Fibroblast of the aortic adventitia (primary cell): Measurements from ENCODE around the gene C14orf119. TPM values are rescaled to one million over a fixed set of nuclear protein-coding genes. Genes with fewer than 3 reads are reported as not detected.

ENCODE experiments used
- DNase-seq: peaks from one replicate; pipeline ENCODE4 v3.0.0-alpha.2; 2010; ENCODE audit warnings: low read depth
- H3K4me3 ChIP-seq: 2 replicates; pipeline ENCODE4 v1.5.1; 2011; ENCODE audit warnings: low read depth, mild to moderate bottlenecking, control low read depth, low read length, moderate library complexity
- total RNA-seq: library from RNA; depleted of rRNA; stranded (reverse); fragments of >200 nt; gene quantifications from 2 replicates; pipeline ENCODE4 v1.2.3, GENCODE V29; 2012; ENCODE audit warnings: low replicate concordance
- TF ChIP-seq, protein P1 (sequence below): IDR thresholded peaks from 2 replicates; pipeline ENCODE4 v1.5.1; 2011; ENCODE audit warnings: mild to moderate bottlenecking, low read length, control low read depth, inconsistent platforms; ENCODE audit not compliant: insufficient read depth

The C14orf119 gene
- total RNA-seq, 1 donor = 60.2 TPM

DNA sequence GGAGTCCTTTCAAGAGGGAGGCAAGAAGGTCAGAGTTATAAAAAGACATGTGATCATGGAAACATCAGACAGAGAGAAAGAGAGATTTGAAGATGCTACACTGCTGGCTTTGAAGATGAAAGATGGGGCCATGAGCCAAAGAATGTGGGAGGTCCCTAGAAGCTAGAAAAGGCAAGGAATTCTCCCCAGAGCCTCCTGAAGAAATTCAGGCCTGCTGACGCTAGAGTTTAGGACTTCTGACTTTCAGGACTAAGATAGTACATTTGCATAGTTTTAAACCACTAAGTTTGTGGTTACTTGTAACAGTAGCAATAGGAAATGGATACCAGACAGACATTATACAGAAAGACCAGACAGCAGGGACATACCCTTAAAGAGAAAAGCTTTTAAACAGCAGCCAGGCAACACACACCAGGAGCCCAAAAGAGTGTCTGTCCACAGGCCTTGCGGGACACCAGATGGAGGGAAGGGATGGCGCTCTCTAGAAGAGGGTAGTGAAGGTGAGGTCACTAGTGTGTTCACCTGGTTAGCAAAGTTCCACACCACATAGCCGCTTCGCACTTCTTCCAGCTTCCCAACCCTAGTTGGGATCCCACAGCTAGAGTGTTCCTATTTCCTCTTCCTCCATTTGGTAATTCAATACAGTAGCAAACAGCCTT is 53.4 kb downstream of the C14orf119 start:
- no peak overlapping the region for H3K4me3 ChIP-seq
- DNase-seq = no peak
- TF ChIP-seq, protein P1, sequence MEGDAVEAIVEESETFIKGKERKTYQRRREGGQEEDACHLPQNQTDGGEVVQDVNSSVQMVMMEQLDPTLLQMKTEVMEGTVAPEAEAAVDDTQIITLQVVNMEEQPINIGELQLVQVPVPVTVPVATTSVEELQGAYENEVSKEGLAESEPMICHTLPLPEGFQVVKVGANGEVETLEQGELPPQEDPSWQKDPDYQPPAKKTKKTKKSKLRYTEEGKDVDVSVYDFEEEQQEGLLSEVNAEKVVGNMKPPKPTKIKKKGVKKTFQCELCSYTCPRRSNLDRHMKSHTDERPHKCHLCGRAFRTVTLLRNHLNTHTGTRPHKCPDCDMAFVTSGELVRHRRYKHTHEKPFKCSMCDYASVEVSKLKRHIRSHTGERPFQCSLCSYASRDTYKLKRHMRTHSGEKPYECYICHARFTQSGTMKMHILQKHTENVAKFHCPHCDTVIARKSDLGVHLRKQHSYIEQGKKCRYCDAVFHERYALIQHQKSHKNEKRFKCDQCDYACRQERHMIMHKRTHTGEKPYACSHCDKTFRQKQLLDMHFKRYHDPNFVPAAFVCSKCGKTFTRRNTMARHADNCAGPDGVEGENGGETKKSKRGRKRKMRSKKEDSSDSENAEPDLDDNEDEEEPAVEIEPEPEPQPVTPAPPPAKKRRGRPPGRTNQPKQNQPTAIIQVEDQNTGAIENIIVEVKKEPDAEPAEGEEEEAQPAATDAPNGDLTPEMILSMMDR = no peak

DNA sequence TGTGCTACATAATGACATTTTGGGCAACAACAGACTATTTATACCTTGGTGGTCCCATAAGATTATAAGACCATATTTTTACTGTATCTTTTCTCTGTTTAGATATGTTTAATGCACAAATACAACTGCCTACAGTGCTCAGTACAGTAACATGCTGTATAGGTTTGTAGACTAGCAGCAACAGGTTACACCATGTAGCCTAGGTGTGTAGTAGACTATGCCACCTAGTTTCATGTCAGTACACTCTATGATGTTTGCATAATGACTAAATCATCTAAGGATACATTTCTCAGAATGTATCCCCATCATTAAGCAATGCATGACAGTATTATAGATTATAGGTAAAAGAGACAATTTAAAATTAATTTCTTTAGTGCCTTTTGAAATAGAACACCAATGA is 54.4 kb downstream of the C14orf119 start:
- no peak for DNase-seq
- TF ChIP-seq, protein P1 = no peak
- no peak overlapping the region for H3K4me3 ChIP-seq

Other genes with a start within 250 kb of the C14orf119 start
- 104 and 107 TPM in 2 replicates for gene LRP10, start 223.8 kb upstream of the C14orf119 start, total RNA-seq
- gene REM2, start 212.3 kb upstream of the C14orf119 start, total RNA-seq = 0.09 TPM in 1 of 2 replicates, not detected in the other
- gene RBM23, start 176.4 kb upstream of the C14orf119 start, total RNA-seq = 48.7 and 101 TPM in 2 replicates
- gene PRMT5, start 166.1 kb upstream of the C14orf119 start, total RNA-seq = 23.0 and 53.5 TPM in 2 replicates
- 29.3 and 31.2 TPM in 2 replicates for gene HAUS4, start 138.4 kb upstream of the C14orf119 start, total RNA-seq
- gene AJUBA, start 113.0 kb upstream of the C14orf119 start, total RNA-seq = 14.6 and 47.6 TPM in 2 replicates
- 7.0 and 8.1 TPM in 2 replicates for gene C14orf93, start 85.4 kb upstream of the C14orf119 start, total RNA-seq
- gene PSMB5, start 60.6 kb upstream of the C14orf119 start, total RNA-seq = 164 and 176 TPM in 2 replicates
- not detected in 2 replicates for gene PSMB11, start 53.3 kb upstream of the C14orf119 start, total RNA-seq
- 2.4 and 3.7 TPM in 2 replicates for gene CDH24, start 38.0 kb upstream of the C14orf119 start, total RNA-seq
- 91.8 and 97.0 TPM in 2 replicates for gene ACIN1, start 369 bp upstream of the C14orf119 start, total RNA-seq
- gene CIROP, start 9.5 kb downstream of the C14orf119 start, total RNA-seq = 1.8 TPM in 1 of 2 replicates, not detected in the other
- not detected in 2 replicates for gene CEBPE, start 23.8 kb downstream of the C14orf119 start, total RNA-seq
- gene SLC7A8, start 88.2 kb downstream of the C14orf119 start, total RNA-seq = 11.7 and 37.5 TPM in 2 replicates
- gene RNF212B, start 142.4 kb downstream of the C14orf119 start, total RNA-seq = not detected in 2 replicates
- 7.0 and 7.5 TPM in 2 replicates for gene HOMEZ, start 190.6 kb downstream of the C14orf119 start, total RNA-seq
- 6.6 and 10.9 TPM in 2 replicates for gene PPP1R3E, start 207.4 kb downstream of the C14orf119 start, total RNA-seq
- gene BCL2L2, start 211.3 kb downstream of the C14orf119 start, total RNA-seq = 18.5 and 19.9 TPM in 2 replicates
- 44.8 and 53.4 TPM in 2 replicates for gene PABPN1, start 226.0 kb downstream of the C14orf119 start, total RNA-seq